ENCODE results near the gene VPS52.
"Not testable (repeated sequence)": the region's sequence is repeated elsewhere in the genome, so short reads cannot be mapped to it uniquely, and the experiment has no call there.

Gene VPS52

DNA sequence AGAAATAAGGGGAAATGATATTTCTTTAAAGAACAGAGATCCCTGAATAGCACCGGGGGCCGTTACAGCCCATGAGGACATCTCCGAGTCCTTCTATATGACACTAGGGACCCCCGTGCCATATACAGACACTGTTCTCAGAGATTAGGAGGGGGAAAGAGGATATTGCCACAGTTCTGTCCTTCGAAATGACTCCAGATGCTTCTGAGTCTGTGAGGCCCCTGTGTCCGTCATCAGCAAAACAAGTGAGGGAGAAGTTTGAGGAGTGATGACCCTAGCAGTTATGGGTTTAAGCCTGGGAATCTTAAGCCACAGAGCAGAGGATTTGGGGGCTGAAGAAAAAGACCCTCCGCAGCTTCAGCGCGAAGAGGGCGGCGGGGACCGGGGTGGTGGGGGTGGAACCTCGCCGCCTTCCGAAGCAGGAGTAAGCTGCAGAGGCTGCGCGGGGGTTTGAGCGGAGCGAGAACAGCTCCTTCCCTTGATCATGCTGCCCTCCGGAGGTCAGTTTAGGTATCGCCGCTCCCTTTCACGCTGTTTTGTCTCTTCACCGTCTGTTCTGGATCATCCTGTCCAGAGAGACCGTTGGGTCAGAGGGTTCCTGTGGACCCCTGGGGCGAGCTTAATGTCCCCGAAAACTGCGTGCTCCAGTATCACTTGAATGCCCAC lies 23.6 kb downstream of the VPS52 start:
- peak overlapping the region; percentile 43 for H3K4me3 ChIP-seq (ENCODE audit: low read depth, low read length)

DNA sequence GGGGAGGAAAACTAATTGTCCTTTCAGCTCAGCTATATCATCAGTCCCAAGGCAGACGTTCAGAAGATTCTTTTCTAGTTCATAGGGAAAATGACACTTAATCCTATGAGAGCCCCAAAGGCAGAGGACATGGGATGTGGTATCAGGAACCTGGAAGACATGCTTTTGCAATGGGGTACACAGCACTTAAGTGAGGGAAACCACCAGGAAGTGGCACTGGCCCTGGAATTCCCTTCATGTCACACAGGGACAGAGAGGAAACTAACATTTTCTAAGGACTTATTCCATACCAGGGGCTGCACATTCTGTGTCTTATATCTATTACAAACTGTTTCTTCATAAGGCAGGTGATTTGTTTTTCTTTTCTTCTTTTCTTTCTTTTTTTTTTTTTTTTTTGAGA lies 28.2 kb downstream of the VPS52 start:
- TF ChIP-seq CTCF (IDR thresholded peaks at IDR 0.05; ENCODE audit: borderline replicate concordance, insufficient read depth, low read depth, low read length): no peak
- H3K4me3 ChIP-seq (ENCODE audit: low read depth, low read length): no peak overlapping the region

More for the DNA sequence above, 23.6 kb downstream of the VPS52 start:
- TF ChIP-seq CTCF (IDR thresholded peaks at IDR 0.05; ENCODE audit: borderline replicate concordance, insufficient read depth, low read depth, low read length): peak; percentile 93

GRCh38 chr6:33241968-33242367 lies 29.7 kb downstream of the VPS52 start:
- TF ChIP-seq CTCF (IDR thresholded peaks at IDR 0.05; ENCODE audit: borderline replicate concordance, insufficient read depth, low read depth, low read length): no peak

DNA sequence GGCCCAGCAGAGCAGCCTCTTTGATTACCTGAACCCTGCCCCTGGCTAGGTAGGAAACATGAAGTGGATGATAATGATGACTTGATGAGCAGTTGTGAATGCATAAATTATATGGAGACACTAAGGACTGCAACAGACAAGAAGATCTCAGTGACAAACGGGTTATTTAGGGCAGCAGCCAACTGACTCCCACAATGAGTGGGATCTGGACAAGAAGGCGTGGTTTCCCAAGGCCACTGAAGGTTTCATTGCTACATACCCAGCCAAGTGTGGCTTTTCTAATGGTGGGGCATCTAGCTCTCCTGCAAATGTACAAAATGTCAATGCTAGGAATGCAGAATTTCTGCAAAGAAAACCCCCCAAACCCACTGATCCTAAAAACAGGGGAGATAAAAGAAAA lies 33.9 kb downstream of the VPS52 start:
- H3K4me3 ChIP-seq (ENCODE audit: low read depth, low read length): no peak overlapping the region
- no peak for TF ChIP-seq CTCF (IDR thresholded peaks at IDR 0.05; ENCODE audit: borderline replicate concordance, insufficient read depth, low read depth, low read length)

More at GRCh38 chr6:33241968-33242367, 29.7 kb downstream of the VPS52 start:
- no peak overlapping the region for H3K4me3 ChIP-seq (ENCODE audit: low read depth, low read length)

DNA sequence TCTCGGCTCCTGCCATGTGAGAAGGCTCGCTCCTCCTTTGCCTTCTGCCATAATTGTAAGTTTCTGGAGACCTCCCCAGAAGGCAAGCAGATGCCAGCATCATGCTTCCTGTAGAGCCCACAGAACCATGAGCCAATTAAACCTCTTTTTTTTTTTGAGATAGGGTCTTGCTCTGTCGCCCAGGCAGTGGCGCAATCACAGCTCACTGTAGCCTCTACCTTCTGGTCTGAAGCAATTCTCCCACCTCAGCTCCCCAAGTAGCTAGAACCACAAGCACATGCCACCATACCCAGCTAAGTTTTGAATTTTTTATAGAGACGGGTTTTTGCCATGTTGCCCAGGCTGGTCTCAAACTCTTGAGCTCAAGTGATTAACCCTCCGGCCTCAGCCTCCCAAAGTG lies 34.8 kb downstream of the VPS52 start:
- H3K4me3 ChIP-seq (ENCODE audit: low read depth, low read length): no peak overlapping the region
- TF ChIP-seq CTCF (IDR thresholded peaks at IDR 0.05; ENCODE audit: borderline replicate concordance, insufficient read depth, low read depth, low read length): no peak

DNA sequence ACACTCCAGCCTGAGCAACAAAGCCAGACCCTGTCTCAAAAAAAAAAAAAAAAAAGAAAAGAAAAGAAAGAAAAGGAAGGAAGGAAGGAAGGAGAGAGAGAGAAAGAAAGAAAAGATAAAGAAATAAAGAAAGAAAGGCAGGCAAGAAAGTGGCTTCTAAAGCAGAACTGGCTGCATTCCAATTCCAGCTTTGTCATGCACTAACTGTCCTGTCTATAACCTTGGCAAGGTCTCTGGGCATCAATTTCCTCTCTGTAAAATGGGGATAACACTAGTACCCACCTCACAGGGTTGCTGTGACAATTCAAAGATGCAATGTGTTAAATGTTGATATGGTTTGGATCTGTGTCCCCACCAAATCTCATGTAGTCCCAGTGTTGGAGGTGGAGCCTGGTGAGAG lies 35.3 kb downstream of the VPS52 start:
- TF ChIP-seq CTCF (IDR thresholded peaks at IDR 0.05; ENCODE audit: borderline replicate concordance, insufficient read depth, low read depth, low read length): no peak
- H3K4me3 ChIP-seq (ENCODE audit: low read depth, low read length): no peak overlapping the region

GRCh38 chr6:33235221-33235634 lies 36.4 kb downstream of the VPS52 start:
- no peak for TF ChIP-seq CTCF (IDR thresholded peaks at IDR 0.05; ENCODE audit: borderline replicate concordance, insufficient read depth, low read depth, low read length)
- no peak overlapping the region for H3K4me3 ChIP-seq (ENCODE audit: low read depth, low read length)

- H3K4me3 ChIP-seq (ENCODE audit: low read depth, low read length): not testable (repeated sequence)
Observed at GRCh38 chr6:33226503-33227120, 45.1 kb downstream of the VPS52 start.

All from GM12875 (cell line).